Measurements from ENCODE around the gene ENO1.

The ENO1 gene

GRCh38 chr1:8870103-8870502 lies 8.4 kb downstream of the ENO1 start:
- no peak for DNase-seq

GRCh38 chr1:8867878-8868567 lies 10.5 kb downstream of the ENO1 start:
- no peak for DNase-seq

- no peak for DNase-seq
Measured at GRCh38 chr1:8866792-8867415, 11.6 kb downstream of the ENO1 start.

GRCh38 chr1:8866173-8866791 lies 12.2 kb downstream of the ENO1 start:
- DNase-seq: no peak

- DNase-seq: no peak
Measured at GRCh38 chr1:8864713-8865344, 13.7 kb downstream of the ENO1 start.

GRCh38 chr1:8863794-8864233 lies 14.7 kb downstream of the ENO1 start:
- no peak for DNase-seq

- DNase-seq: no peak
Measured at GRCh38 chr1:8863138-8863537, 15.3 kb downstream of the ENO1 start.

- DNase-seq: peak; percentile 46 to 61
Measured at GRCh38 chr1:8862528-8862927, 16.0 kb downstream of the ENO1 start.

GRCh38 chr1:8860738-8861516 lies 17.6 kb downstream of the ENO1 start:
- no peak for DNase-seq

- DNase-seq: peak; percentile 52 to 65
Measured at GRCh38 chr1:8858888-8859706, 19.4 kb downstream of the ENO1 start.

- no peak for DNase-seq
Measured at GRCh38 chr1:8858112-8858668, 20.3 kb downstream of the ENO1 start.

GRCh38 chr1:8856689-8857412 lies 21.6 kb downstream of the ENO1 start:
- no peak for DNase-seq

- no peak for DNase-seq
Measured at GRCh38 chr1:8854240-8854639, 24.2 kb downstream of the ENO1 start.

GRCh38 chr1:8851060-8851459 lies 27.4 kb downstream of the ENO1 start:
- no peak for DNase-seq

- peak; percentile 68 to 70 for DNase-seq
Measured at GRCh38 chr1:8848663-8849386, 29.7 kb downstream of the ENO1 start.

- DNase-seq: no peak
Measured at GRCh38 chr1:8847990-8848389, 30.5 kb downstream of the ENO1 start.

- no peak for DNase-seq
Measured at GRCh38 chr1:8846263-8846662, 32.2 kb downstream of the ENO1 start.

GRCh38 chr1:8845104-8846097 lies 33.1 kb downstream of the ENO1 start:
- no peak for DNase-seq

GRCh38 chr1:8844501-8845006 lies 33.9 kb downstream of the ENO1 start:
- DNase-seq: no peak
